Right lobe of liver (tissue), 6 donors: ENCODE data around the gene DCTN3. TPM values are rescaled to one million over a fixed set of nuclear protein-coding genes. Genes with fewer than 3 reads are reported as not detected.
A peak's percentile ranks its signal among the peaks of the same experiment; 100 is the strongest.

ENCODE experiments used
- ATAC-seq, 4 donors: fragments of 200-7000 bp; cut with Tn5 transposase; one replicate each; pipeline ENCODE4 v1.9.1; 2020; ENCODE audit warnings: mild to moderate bottlenecking in 4 of 4, moderate library complexity in 4 of 4
- DNase-seq, 3 donors: peaks; one replicate each; pipeline ENCODE4 v3.0.0-alpha.2; 2020
- H3K27ac ChIP-seq, 3 donors: fragments of 200-600 bp; one replicate each; pipeline ENCODE4 v1.8.0; 2022
- H3K27me3 ChIP-seq, 2 donors: fragments of 200-600 bp; one replicate each; pipeline ENCODE4 v1.8.0; 2022
- H3K36me3 ChIP-seq, 4 donors: fragments of 200-600 bp; sonication (generic) in 1 of 4; one replicate each; pipeline versions ENCODE4 v1.5.1 to v1.8.0; 2017 to 2022; ENCODE audit warnings: control low read depth in 1 of 4
- H3K4me1 ChIP-seq, 4 donors: fragments of 200-600 bp; sonication (generic) in 1 of 4; one replicate each; pipeline versions ENCODE4 v1.5.1 to v1.8.0; 2017 to 2022; ENCODE audit warnings: control low read depth in 1 of 4
- H3K4me3 ChIP-seq, 3 donors: fragments of 200-600 bp; one replicate each; pipeline ENCODE4 v1.8.0; 2022
- H3K9me3 ChIP-seq, 4 donors: fragments of 200-600 bp; sonication (generic) in 1 of 4; one replicate each; pipeline versions ENCODE4 v1.5.1 to v1.8.0; 2017 to 2022; ENCODE audit warnings: control low read depth in 1 of 4
- POLR2A ChIP-seq: fragments of 450-650 bp; IDR thresholded peaks from one replicate; pipeline ENCODE4 v1.6.1; 2017; ENCODE audit warnings: antibody characterized with exemption, mild to moderate bottlenecking
- WGBS: methylation state at CpG from one replicate; pipeline ENCODE4 v1.1.6; 2018; ENCODE audit warnings: low coverage, low lambda C conversion rate; ENCODE audit not compliant: insufficient coverage; ENCODE audit errors: missing lambda C conversion rate; 5-methylcytosine and 5-hydroxymethylcytosine counted together
- intact Hi-C, 2 donors: fragments of 100-400 bp; cut with DNase I; formaldehyde crosslinking; loops; one replicate each; pipeline versions ENCODE4 v1.11.2 to v1.14.1; 2022
- total RNA-seq, 6 experiments: library from RNA; depleted of rRNA in 2 of 6; stranded (reverse); fragments of >200 nt in 2 of 6; fragmentation: NEBNext Ultra II Directional in 3 of 6; extraction: Animal tissue kit (Norgen Biotek cat#: 25700) in 3 of 6; gene quantifications; one replicate each; pipeline versions ENCODE4 v1.1.0 to v1.2.4, GENCODE V29; 2016 to 2023
- TF ChIP-seq, protein P1 (sequence below), 4 donors: fragments of 200-600 bp in 3 of 4; fragments of 450-650 bp in 1 of 4; IDR thresholded peaks; one replicate each; pipeline versions ENCODE4 v1.5.1 to v1.8.0; 2016 to 2022; ENCODE audit warnings: antibody characterized with exemption in 4 of 4, mild to moderate bottlenecking in 2 of 4
- donor health status: DM: no; HTN: yes; CAD: no.
- donor health status: DM: no; HTN: no; CAD: no.
- donor health status: DM: no; HTN: no; CAD: no.
- donor health status: DM: no; HTN: yes; CAD: no.
- donor health status: DM: no; HTN: yes; CAD: no.

DCTN3 gene
- total RNA-seq, 6 experiments from 2014 or later: 26.4 to 36.8 (median 32.7) TPM

DNA sequence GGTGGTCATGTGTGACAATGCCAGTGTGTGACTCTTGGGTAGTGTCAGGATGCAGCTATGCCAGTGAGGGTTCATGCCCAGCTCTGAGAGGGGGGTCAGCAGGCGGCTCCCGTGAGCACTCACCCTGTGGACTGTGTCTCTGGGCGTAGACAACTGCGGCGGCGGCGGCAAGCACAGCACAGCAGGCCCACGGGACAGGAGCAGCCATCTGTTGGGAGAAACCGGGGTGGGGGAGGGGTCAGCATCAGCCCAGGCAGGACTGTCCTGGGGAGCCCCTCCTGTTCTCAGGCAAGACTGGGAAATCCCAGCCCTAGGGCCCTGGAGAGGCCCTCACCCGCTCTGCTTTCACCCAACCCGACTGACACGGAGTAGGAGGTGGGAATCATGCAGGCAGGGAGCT, 51.5 kb downstream of the DCTN3 start:
- Histone ChIP-seq H3K4me1 (peaks cover 0 to 3% (median 1%) of the 10 kb centered on the region in 4 donors), H3K27me3 (no peaks in the 10 kb centered on the region), H3K9me3 (no peaks in the 10 kb centered on the region), H3K36me3 (no peaks in the 10 kb centered on the region), H3K4me3 (no peak overlapping the region), H3K27ac (no peak overlapping the region)
- TF ChIP-seq POLR2A: no peak
- TF ChIP-seq, protein P1, sequence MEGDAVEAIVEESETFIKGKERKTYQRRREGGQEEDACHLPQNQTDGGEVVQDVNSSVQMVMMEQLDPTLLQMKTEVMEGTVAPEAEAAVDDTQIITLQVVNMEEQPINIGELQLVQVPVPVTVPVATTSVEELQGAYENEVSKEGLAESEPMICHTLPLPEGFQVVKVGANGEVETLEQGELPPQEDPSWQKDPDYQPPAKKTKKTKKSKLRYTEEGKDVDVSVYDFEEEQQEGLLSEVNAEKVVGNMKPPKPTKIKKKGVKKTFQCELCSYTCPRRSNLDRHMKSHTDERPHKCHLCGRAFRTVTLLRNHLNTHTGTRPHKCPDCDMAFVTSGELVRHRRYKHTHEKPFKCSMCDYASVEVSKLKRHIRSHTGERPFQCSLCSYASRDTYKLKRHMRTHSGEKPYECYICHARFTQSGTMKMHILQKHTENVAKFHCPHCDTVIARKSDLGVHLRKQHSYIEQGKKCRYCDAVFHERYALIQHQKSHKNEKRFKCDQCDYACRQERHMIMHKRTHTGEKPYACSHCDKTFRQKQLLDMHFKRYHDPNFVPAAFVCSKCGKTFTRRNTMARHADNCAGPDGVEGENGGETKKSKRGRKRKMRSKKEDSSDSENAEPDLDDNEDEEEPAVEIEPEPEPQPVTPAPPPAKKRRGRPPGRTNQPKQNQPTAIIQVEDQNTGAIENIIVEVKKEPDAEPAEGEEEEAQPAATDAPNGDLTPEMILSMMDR (IDR thresholded peaks at IDR 0.05): no peak
- DNase-seq (no peak), ATAC-seq (no peak)
- intact Hi-C loops: no loop called here
- 80% methylated on average over 1 of the region's 12 CpGs for WGBS

DNA sequence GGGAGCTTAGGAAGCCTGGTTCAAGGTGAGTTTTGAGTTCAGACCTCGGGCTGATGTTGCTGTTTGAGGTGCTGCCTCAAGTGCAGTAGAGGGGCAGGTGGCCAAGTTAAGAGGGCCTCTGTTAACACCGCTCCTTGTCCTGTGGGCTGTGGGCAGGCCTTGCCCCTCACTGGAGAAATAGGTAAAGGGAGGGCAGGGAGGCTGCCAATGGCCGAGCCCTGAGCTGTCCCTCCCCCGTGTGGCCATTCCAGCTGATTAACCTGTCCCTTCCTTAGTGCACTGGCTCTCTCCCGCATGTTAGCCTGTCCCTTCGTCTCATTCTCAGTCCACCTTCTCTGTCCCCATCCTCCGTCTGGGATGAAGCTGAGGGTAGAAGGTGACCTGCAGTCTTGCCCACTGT, 52.2 kb downstream of the DCTN3 start:
- peaks cover 0 to 3% (median 1%) of the 10 kb centered on the region in 4 donors for H3K4me1 ChIP-seq
- H3K9me3 ChIP-seq: no peaks in the 10 kb centered on the region
- intact Hi-C loops: no loop called here
- no peaks in the 10 kb centered on the region for H3K36me3 ChIP-seq
- TF ChIP-seq POLR2A: no peak
- TF ChIP-seq, protein P1 (IDR thresholded peaks at IDR 0.05): no peak
- 79% methylated on average over 2 of the region's 7 CpGs for whole genome bisulfite sequencing
- ATAC-seq: no peak
- DNase-seq: no peak
- H3K4me3 ChIP-seq: no peak overlapping the region
- no peak overlapping the region for H3K27ac ChIP-seq
- H3K27me3 ChIP-seq: no peaks in the 10 kb centered on the region

DNA sequence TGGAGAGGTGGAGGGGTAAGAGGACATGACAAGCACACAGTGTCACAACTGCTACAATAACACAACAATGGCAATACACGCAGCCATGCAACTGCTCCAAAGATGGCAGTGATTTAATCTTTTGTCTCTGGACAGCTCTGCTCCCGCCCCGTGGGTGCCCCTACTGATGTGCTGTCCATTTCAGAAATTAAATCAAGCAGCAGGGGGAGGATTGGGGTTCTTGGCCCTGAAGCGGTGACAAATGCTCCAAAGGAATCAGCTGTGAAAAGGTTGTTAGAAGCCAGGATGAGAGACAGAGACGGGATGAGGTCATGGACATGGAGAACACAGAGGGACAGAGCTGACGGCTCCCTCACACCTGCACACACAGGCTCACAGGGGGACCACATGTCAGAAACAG, 53.3 kb downstream of the DCTN3 start:
- no peak for ATAC-seq
- intact Hi-C loops: no loop called here

DNA sequence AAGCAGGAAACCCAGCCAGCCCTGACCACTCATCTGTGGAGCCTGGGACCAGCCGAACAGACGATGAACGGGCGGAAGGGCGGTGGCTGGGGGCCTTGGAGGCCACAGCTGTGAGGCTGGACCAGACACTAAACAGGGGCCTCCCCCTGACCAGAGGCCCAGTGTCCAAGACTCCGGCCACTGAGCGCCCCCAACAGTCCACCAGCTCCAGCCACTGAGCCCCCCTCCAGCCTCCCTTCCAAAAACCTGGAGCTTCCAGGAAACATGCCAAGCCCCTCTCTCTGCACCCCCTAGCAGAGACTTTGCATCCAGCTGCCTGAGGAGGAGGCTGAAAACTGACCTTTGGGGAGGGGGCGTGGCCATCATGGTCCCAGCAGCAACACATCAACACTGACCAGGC, 54.0 kb downstream of the DCTN3 start:
- ATAC-seq (no peak), DNase-seq (peak in 1 of 3 donors; percentile 15)
- Histone ChIP-seq H3K36me3 (no peaks in the 10 kb centered on the region), H3K9me3 (no peaks in the 10 kb centered on the region), H3K27ac (no peak overlapping the region), H3K27me3 (no peaks in the 10 kb centered on the region), H3K4me3 (no peak overlapping the region), H3K4me1 (no peaks in the 10 kb centered on the region)
- intact Hi-C loops: no loop called here
- TF ChIP-seq, protein P1 (IDR thresholded peaks at IDR 0.05): no peak
- no peak for TF ChIP-seq POLR2A
- WGBS: no CpG with 5 or more reads among the region's 8 CpGs

More for the DNA sequence above, 53.3 kb downstream of the DCTN3 start:
- TF ChIP-seq POLR2A: no peak
- TF ChIP-seq, protein P1 (IDR thresholded peaks at IDR 0.05): no peak
- no peaks in the 10 kb centered on the region for H3K9me3 ChIP-seq
- H3K27ac ChIP-seq: no peak overlapping the region
- H3K4me1 ChIP-seq: peaks cover 0 to 3% (median 0%) of the 10 kb centered on the region in 4 donors
- 81% methylated on average over 3 of the region's 6 CpGs for WGBS
- DNase-seq: peak in 1 of 3 donors; percentile 2
- H3K27me3 ChIP-seq: no peaks in the 10 kb centered on the region
- H3K4me3 ChIP-seq: no peak overlapping the region
- H3K36me3 ChIP-seq: no peaks in the 10 kb centered on the region

DNA sequence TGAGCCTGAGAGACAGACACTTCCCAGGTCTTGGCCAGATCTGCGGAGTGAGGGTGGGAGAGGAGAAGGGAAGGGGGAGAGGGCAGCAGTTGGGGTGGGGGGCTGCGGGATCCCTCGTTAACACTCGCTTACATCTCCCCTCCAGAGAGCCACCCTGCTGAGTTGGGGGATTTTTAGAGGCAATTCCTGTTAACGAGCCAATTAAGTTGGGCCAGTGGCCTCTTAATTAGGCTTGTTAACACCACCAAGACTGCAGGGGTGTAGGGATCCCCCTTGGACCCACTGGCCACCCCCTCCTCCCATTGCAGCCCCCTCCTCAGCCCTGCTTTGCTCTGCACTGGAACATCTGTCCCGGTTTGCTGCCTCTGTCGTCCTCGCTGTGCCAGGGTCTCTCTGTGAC, 54.4 kb downstream of the DCTN3 start:
- no peak for TF ChIP-seq POLR2A
- TF ChIP-seq, protein P1 (IDR thresholded peaks at IDR 0.05): no peak
- H3K27me3 ChIP-seq: no peaks in the 10 kb centered on the region
- 50% methylated on average over 4 of the region's 8 CpGs for WGBS
- H3K9me3 ChIP-seq: no peaks in the 10 kb centered on the region
- intact Hi-C loops: no loop called here
- H3K4me3 ChIP-seq: no peak overlapping the region
- no peak for DNase-seq
- no peak for ATAC-seq
- no peak overlapping the region for H3K27ac ChIP-seq
- H3K36me3 ChIP-seq: no peaks in the 10 kb centered on the region
- H3K4me1 ChIP-seq: no peaks in the 10 kb centered on the region
